Gastroesophageal sphincter (tissue), 4 donors: ENCODE results near the gene CERKL. TPM values are rescaled to one million over a fixed set of nuclear protein-coding genes. Genes with fewer than 3 reads are reported as not detected.

Experiments used
- ATAC-seq: fragments of 150-250 bp; one replicate; pipeline ENCODE4 v1.9.1; 2016; ENCODE audit warnings: mild to moderate bottlenecking, moderate library complexity
- H3K27ac ChIP-seq, 4 donors: fragments of 200-600 bp; sonication (generic) in 3 of 4; 1 replicate in 3 of 4; 2 replicates in 1 of 4; pipeline ENCODE4 v1.5.1; 2016 to 2019
- H3K27me3 ChIP-seq: fragments of 200-600 bp; sonication (generic); one replicate; pipeline ENCODE4 v1.5.1; 2019
- H3K36me3 ChIP-seq, 2 donors: fragments of 200-600 bp; sonication (generic); one replicate each; pipeline ENCODE4 v1.5.1; 2019; ENCODE audit warnings: control low read depth in 1 of 2
- H3K4me1 ChIP-seq, 3 donors: fragments of 200-600 bp; sonication (generic); 1 replicate in 2 of 3; 2 replicates in 1 of 3; pipeline ENCODE4 v1.5.1; 2016 to 2019; ENCODE audit warnings: control low read depth in 2 of 3
- H3K4me3 ChIP-seq, 2 donors: fragments of 200-600 bp; sonication (generic); one replicate each; pipeline ENCODE4 v1.5.1; 2019; ENCODE audit warnings: mild to moderate bottlenecking in 1 of 2, moderate library complexity in 1 of 2
- H3K9me3 ChIP-seq, 3 donors: fragments of 200-600 bp; sonication (generic); one replicate each; pipeline ENCODE4 v1.5.1; 2017 to 2019; ENCODE audit warnings: control low read depth in 2 of 3
- CTCF ChIP-seq, 4 experiments: fragments of 200-600 bp in 2 of 4; fragments of 450-650 bp in 2 of 4; sonication (generic) in 1 of 4; IDR thresholded peaks; one replicate each; pipeline ENCODE4 v1.5.1; 2017 to 2019; ENCODE audit warnings: antibody characterized with exemption in 4 of 4, mild to moderate bottlenecking in 2 of 4, moderate library complexity in 2 of 4
- EP300 ChIP-seq: sonication (generic); formaldehyde crosslinking; IDR thresholded peaks from one replicate; pipeline ENCODE4 v1.6.1; 2017; ENCODE audit warnings: antibody characterized with exemption, mild to moderate bottlenecking
- POLR2A ChIP-seq, 2 donors: fragments of 450-650 bp; IDR thresholded peaks; one replicate each; pipeline ENCODE4 v1.6.1; 2017; ENCODE audit warnings: antibody characterized with exemption in 2 of 2, mild to moderate bottlenecking in 2 of 2, moderate library complexity in 1 of 2
- POLR2AphosphoS5 ChIP-seq: sonication (generic); formaldehyde crosslinking; IDR thresholded peaks from one replicate; pipeline ENCODE4 v1.6.1; 2017; ENCODE audit warnings: antibody characterized with exemption
- WGBS, 2 donors: methylation state at CpG; one replicate each; pipeline ENCODE4 v1.1.5; 2018; ENCODE audit warnings: low coverage in 1 of 2; 5-methylcytosine and 5-hydroxymethylcytosine counted together
- total RNA-seq, 4 donors: library from RNA; depleted of rRNA; stranded (reverse); fragments of >200 nt; gene quantifications; one replicate each; pipeline ENCODE4 v1.1.0, GENCODE V29; 2016

The CERKL gene
- total RNA-seq, 4 donors from 2014 or later = 0.78 TPM; not detected in 3

DNA sequence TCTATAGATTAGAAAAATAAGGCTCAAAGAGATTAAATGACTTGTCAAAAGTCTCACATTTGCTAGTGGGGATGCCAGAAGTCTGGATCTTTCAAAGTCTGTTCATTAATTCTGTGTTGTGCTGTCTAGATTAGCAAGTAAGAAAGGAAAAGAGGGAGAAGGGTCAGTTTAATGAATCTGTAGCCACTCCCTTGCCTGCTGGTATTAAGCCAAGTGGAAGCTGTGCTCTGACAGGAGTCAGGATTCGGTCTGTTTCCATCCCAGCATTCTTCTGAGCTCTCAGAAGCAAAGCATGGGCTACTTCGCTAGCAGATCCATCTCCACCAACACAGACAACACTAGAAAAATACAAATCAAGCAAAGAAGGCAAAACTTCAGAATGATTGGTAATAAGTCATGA is 98.5 kb downstream of the CERKL start:
- no peaks in the 10 kb centered on the region for H3K9me3 ChIP-seq
- no peak overlapping the region for H3K4me3 ChIP-seq
- peaks cover 0 to 12% (median 0%) of the 10 kb centered on the region in 3 donors for H3K4me1 ChIP-seq
- no peaks in the 10 kb centered on the region for H3K27me3 ChIP-seq
- WGBS, 2 donors = 48 to 70% methylated on average over 2 of the region's 2 CpGs
- H3K36me3 ChIP-seq = no peaks in the 10 kb centered on the region
- no peak for TF ChIP-seq POLR2AphosphoS5
- TF ChIP-seq EP300 = no peak
- no peak for TF ChIP-seq POLR2A (IDR thresholded peaks at IDR 0.05)
- TF ChIP-seq CTCF (IDR thresholded peaks at IDR 0.05) = no peak
- ATAC-seq = no peak
- H3K27ac ChIP-seq = no peak overlapping the region

DNA sequence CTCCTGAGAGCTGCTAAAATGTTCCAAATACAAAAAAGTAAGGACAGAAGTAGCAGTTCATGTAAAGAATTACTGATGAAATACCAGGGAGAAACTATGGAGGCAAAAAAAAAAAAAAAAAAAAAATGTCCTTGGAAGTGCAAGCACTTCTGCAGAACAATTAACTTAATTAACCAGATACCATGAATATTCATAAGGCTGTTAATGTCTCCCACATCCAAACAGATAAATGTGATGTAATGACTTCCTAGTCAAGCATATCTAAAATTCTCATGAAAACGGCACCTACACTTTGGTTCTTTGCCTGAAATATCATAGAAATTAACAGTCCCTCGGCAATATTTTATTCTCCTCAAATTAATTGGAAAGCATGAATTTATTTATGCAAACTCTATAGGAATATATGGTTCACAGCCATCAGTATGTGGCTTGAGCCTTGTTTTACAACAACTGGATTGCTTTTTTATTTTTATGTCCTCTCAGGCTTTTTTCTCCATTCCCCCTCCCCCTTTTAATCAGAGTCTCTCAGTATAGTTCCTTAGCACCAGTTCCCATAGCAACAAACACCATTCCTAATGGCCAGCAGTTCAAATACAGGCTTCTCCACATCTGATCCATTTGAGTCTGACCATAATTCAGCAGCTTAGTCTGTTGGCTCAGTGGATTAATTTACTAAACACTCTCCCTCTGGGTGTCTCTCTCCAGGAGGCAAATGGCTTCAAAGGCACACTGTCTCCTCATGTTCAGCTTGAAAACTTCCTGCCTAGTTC is 102.7 kb downstream of the CERKL start:
- TF ChIP-seq CTCF (IDR thresholded peaks at IDR 0.05) (no peak), POLR2A (IDR thresholded peaks at IDR 0.05) (no peak), POLR2AphosphoS5 (no peak), EP300 (no peak)
- H3K27me3 ChIP-seq = no peaks in the 10 kb centered on the region
- H3K27ac ChIP-seq = no peak overlapping the region
- no peak for ATAC-seq
- H3K4me3 ChIP-seq = no peak overlapping the region
- no peaks in the 10 kb centered on the region for H3K9me3 ChIP-seq
- H3K4me1 ChIP-seq = peaks cover 0 to 12% (median 0%) of the 10 kb centered on the region in 3 donors
- WGBS, 2 donors = 59 to 68% methylated on average over 2 of the region's 2 CpGs
- H3K36me3 ChIP-seq = no peaks in the 10 kb centered on the region

DNA sequence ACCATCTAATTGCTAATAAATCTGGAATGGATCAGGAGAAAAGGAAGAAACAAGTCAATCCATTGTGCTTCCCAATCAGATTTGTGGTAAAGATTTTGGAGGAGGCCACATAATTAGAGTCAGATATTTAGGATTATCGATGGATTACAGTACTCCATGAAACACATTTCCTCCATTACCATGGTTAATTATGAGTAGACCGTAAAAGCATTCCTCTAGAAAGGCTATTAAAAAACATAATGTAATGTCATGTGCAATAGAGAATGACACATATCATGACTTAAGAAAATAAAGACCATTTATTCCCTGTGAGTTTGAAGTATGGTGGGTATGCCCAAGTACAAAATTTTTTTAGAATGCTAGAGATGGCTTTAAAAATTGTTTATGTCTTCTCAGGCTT is 103.7 kb downstream of the CERKL start:
- Histone ChIP-seq H3K9me3 (no peaks in the 10 kb centered on the region), H3K4me3 (no peak overlapping the region), H3K36me3 (no peaks in the 10 kb centered on the region), H3K27me3 (no peaks in the 10 kb centered on the region), H3K4me1 (peaks cover 0 to 12% (median 0%) of the 10 kb centered on the region in 3 donors), H3K27ac (no peak overlapping the region)
- no peak for ATAC-seq
- TF ChIP-seq CTCF (IDR thresholded peaks at IDR 0.05) (no peak), EP300 (no peak), POLR2A (IDR thresholded peaks at IDR 0.05) (no peak), POLR2AphosphoS5 (no peak)
- 77 to 95% methylated on average over 2 of the region's 2 CpGs for WGBS, 2 donors

DNA sequence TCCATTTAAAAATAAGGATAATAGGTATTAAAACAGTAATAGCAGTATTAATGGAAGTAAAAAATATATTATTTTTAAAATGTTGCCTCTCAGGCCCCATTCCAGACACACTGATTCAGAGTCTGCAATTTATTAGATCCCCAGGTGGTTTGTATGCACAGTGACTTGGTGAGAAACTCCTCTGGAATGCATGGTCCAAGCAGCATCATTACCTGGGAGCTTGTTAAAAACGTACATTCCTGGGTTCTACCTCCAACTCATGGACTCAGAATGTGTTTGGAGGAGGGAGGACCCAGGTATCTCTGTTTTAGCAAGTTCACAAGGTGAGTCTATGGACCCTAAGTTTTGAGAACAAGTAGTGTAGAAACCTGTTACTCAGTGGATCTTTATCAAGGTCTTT is 104.1 kb downstream of the CERKL start:
- Histone ChIP-seq H3K36me3 (no peaks in the 10 kb centered on the region), H3K4me3 (no peak overlapping the region), H3K27ac (no peak overlapping the region), H3K9me3 (no peaks in the 10 kb centered on the region), H3K4me1 (peaks cover 0 to 12% (median 0%) of the 10 kb centered on the region in 3 donors), H3K27me3 (no peaks in the 10 kb centered on the region)
- WGBS, 2 donors = 29% methylated on average over 1 of the region's 1 CpG; no CpG with 5 or more reads in 1 of the 2 donors
- no peak for ATAC-seq
- TF ChIP-seq CTCF (IDR thresholded peaks at IDR 0.05) (no peak), POLR2A (IDR thresholded peaks at IDR 0.05) (no peak), POLR2AphosphoS5 (no peak), EP300 (no peak)

DNA sequence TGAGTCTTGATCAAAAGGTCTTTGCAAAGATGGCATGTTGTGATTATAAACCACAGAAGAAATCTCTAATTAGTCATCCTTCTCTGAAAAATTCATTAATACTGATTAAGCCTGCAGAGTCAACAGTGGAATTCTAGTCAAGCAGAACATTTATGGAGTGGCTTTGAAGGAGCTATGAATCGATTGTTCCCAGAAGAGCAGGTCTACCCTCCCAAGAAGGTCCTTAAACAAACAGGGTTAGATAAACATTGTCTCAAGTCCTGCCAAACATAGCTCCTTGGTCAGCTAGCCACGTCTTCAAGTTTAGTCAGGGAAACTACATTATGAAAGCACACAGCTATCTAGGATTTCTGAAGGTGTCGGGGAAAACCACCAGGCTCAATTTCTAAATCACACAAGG is 110.8 kb downstream of the CERKL start:
- Histone ChIP-seq H3K4me1 (no peaks in the 10 kb centered on the region), H3K9me3 (no peaks in the 10 kb centered on the region), H3K36me3 (no peaks in the 10 kb centered on the region), H3K4me3 (no peak overlapping the region), H3K27me3 (no peaks in the 10 kb centered on the region), H3K27ac (no peak overlapping the region)
- no peak for ATAC-seq
- TF ChIP-seq POLR2A (IDR thresholded peaks at IDR 0.05) = no peak
- TF ChIP-seq CTCF (IDR thresholded peaks at IDR 0.05) = no peak
- no peak for TF ChIP-seq EP300
- TF ChIP-seq POLR2AphosphoS5 = no peak
- WGBS, 2 donors = 39 to 51% methylated on average over 2 to 3 of the region's 3 CpGs
